H1 (cell line): ENCODE data around the gene ACYP2. TPM values are rescaled to one million over a fixed set of nuclear protein-coding genes. Genes with fewer than 3 reads are reported as not detected.
"Not testable (repeated sequence)": the region's sequence is repeated elsewhere in the genome, so short reads cannot be mapped to it uniquely, and the experiment has no call there.

Experiments
- CTCF ChIA-PET: fragments of 300-600 bp; sonication (Branson Sonifier 250); formaldehyde crosslinking; loops from one replicate; lab custom pipeline; 2021; ENCODE audit not compliant: partially characterized antibody; lab: Charles Lee
- POLR2A ChIA-PET: fragments of 300-600 bp; sonication (Branson Sonifier 250); formaldehyde crosslinking; loops from one replicate; lab custom pipeline; 2021; ENCODE audit warnings: inconsistent platforms; ENCODE audit not compliant: partially characterized antibody; lab: Charles Lee
- DNase-seq, 2 experiments: peaks; one replicate each; pipeline versions ENCODE4 v3.0.0 to v3.0.0-alpha.2; 2010 to 2022; ENCODE audit warnings: low spot score in 2 of 2, low read depth in 1 of 2, mixed read lengths in 1 of 2
- FAIRE-seq: peaks from 2 replicates; lab custom pipeline; 2011; peaks lifted over from hg19 to GRCh38; lab: Jason Lieb, UNC
- H2AFZ ChIP-seq: 2 replicates; pipeline ENCODE4 v1.8.1; 2012; ENCODE audit warnings: low read length, inconsistent platforms
- H2AK5ac ChIP-seq: 2 replicates; pipeline ENCODE4 v1.6.1; 2013; ENCODE audit warnings: low read depth, low read length
- H2BK120ac ChIP-seq: replicated peaks from 2 replicates; pipeline ENCODE3; 2013; ENCODE audit warnings: low read depth, low read length, inconsistent platforms
- H2BK12ac ChIP-seq: 2 replicates; pipeline ENCODE4 v1.6.1; 2013; ENCODE audit warnings: low read depth, low read length
- H2BK15ac ChIP-seq: 2 replicates; pipeline ENCODE4 v1.6.1; 2013; ENCODE audit warnings: low read length
- H2BK20ac ChIP-seq: 2 replicates; pipeline ENCODE4 v1.6.1; 2013; ENCODE audit warnings: low read length
- H2BK5ac ChIP-seq: 2 replicates; pipeline ENCODE4 v1.6.1; 2013; ENCODE audit warnings: low read depth, low read length
- H3K14ac ChIP-seq: 2 replicates; pipeline ENCODE4 v1.6.1; 2013; ENCODE audit warnings: inconsistent platforms; ENCODE audit not compliant: insufficient read length
- H3K18ac ChIP-seq: 2 replicates; pipeline ENCODE4 v1.6.1; 2013; ENCODE audit warnings: low read length; ENCODE audit errors: extremely low read depth
- H3K23ac ChIP-seq: 2 replicates; pipeline ENCODE4 v1.6.1; 2013; ENCODE audit warnings: inconsistent platforms; ENCODE audit not compliant: insufficient read length
- H3K23me2 ChIP-seq: 2 replicates; pipeline ENCODE4 v1.6.1; 2013; ENCODE audit warnings: low read depth, low read length
- H3K27ac ChIP-seq: 2 replicates; pipeline ENCODE4 v1.6.1; 2011; ENCODE audit warnings: low read depth, low read length, inconsistent platforms
- H3K27me3 ChIP-seq, 4 experiments: replicated peaks in 1 of 4; 1 replicate in 1 of 4; 2 replicates in 3 of 4; pipeline versions ENCODE4 v1.6.1 to v1.8.1; 2011 to 2013; ENCODE audit warnings: low read length in 3 of 4, mild to moderate bottlenecking in 3 of 4, inconsistent platforms in 2 of 4, mixed read lengths in 2 of 4, moderate library complexity in 1 of 4; ENCODE audit not compliant: control insufficient read depth in 3 of 4, insufficient read depth in 3 of 4; ENCODE audit errors: extremely low read depth in 1 of 4
- H3K36me3 ChIP-seq, 4 experiments: 2 replicates each; pipeline versions ENCODE4 v1.6.1 to v1.8.1; 2011 to 2013; ENCODE audit warnings: mild to moderate bottlenecking in 4 of 4, low read length in 3 of 4, moderate library complexity in 2 of 4, control low read depth in 1 of 4, inconsistent platforms in 1 of 4; ENCODE audit not compliant: insufficient read depth in 4 of 4, control insufficient read depth in 2 of 4
- H3K4ac ChIP-seq: replicated peaks from 2 replicates; pipeline ENCODE3; 2013; ENCODE audit warnings: low read length, low read depth, mixed read lengths, inconsistent platforms; ENCODE audit not compliant: insufficient read length
- H3K4me1 ChIP-seq, 4 experiments: replicated peaks in 1 of 4; 1 replicate in 1 of 4; 2 replicates in 3 of 4; pipeline versions ENCODE4 v1.6.1 to v1.8.1; 2011 to 2013; ENCODE audit warnings: low read length in 3 of 4, inconsistent platforms in 2 of 4, mixed read lengths in 1 of 4; ENCODE audit not compliant: insufficient read depth in 4 of 4, control insufficient read depth in 3 of 4
- H3K4me2 ChIP-seq, 2 experiments: 2 replicates each; pipeline versions ENCODE4 v1.6.1 to v1.8.1; 2011 to 2013; ENCODE audit warnings: low read depth in 2 of 2, low read length in 2 of 2, control low read depth in 1 of 2, inconsistent platforms in 1 of 2, mild to moderate bottlenecking in 1 of 2; ENCODE audit not compliant: insufficient read depth in 1 of 2
- H3K4me3 ChIP-seq, 4 experiments: fragments of 200-600, 300-600 bp in 1 of 4; sonication (generic), shearing (Covaris generic), sonication (Bioruptor Twin) in 1 of 4; 2 replicates each; pipeline versions ENCODE4 v1.5.1 to v1.8.1; 2011 to 2016; ENCODE audit warnings: low read length in 4 of 4, low read depth in 3 of 4, control low read depth in 2 of 4, inconsistent platforms in 2 of 4, mild to moderate bottlenecking in 2 of 4, mixed read lengths in 1 of 4, moderate library complexity in 1 of 4; ENCODE audit not compliant: insufficient read depth in 2 of 4; ENCODE audit errors: extremely low read depth in 1 of 4
- H3K56ac ChIP-seq: replicated peaks from 2 replicates; pipeline ENCODE3; 2013; ENCODE audit warnings: low read depth, mild to moderate bottlenecking, mixed read lengths, low read length, inconsistent platforms; ENCODE audit not compliant: insufficient read length
- H3K79me1 ChIP-seq: 2 replicates; pipeline ENCODE4 v1.6.1; 2013; ENCODE audit warnings: low read depth, low read length, control low read depth
- H3K79me2 ChIP-seq, 2 experiments: 2 replicates each; pipeline versions ENCODE4 v1.6.1 to v1.8.1; 2012 to 2013; ENCODE audit warnings: low read length in 2 of 2, mild to moderate bottlenecking in 2 of 2, inconsistent platforms in 1 of 2; ENCODE audit not compliant: insufficient read depth in 2 of 2, control insufficient read depth in 1 of 2
- H3K9ac ChIP-seq, 4 experiments: replicated peaks in 1 of 4; 1 replicate in 1 of 4; 2 replicates in 3 of 4; pipeline versions ENCODE4 v1.6.1 to v1.8.1; 2011 to 2013; ENCODE audit warnings: low read depth in 3 of 4, low read length in 3 of 4, control low read depth in 2 of 4, mild to moderate bottlenecking in 2 of 4, moderate library complexity in 2 of 4, inconsistent platforms in 1 of 4; ENCODE audit errors: extremely low read depth in 1 of 4
- H3K9me3 ChIP-seq, 2 experiments: 2 replicates each; pipeline versions ENCODE4 v1.6.1 to v1.8.1; 2012 to 2013; ENCODE audit warnings: mild to moderate bottlenecking in 2 of 2, moderate library complexity in 2 of 2, control low read depth in 1 of 2, inconsistent platforms in 1 of 2, low read depth in 1 of 2, low read length in 1 of 2, mixed read lengths in 1 of 2; ENCODE audit not compliant: insufficient read depth in 2 of 2
- H4K20me1 ChIP-seq, 2 experiments: replicated peaks in 1 of 2; 2 replicates each; pipeline versions ENCODE3 to v1.8.1; 2011 to 2013; ENCODE audit warnings: inconsistent platforms in 2 of 2, low read length in 2 of 2, mild to moderate bottlenecking in 1 of 2; ENCODE audit not compliant: insufficient read depth in 2 of 2, control insufficient read depth in 1 of 2
- H4K5ac ChIP-seq: 2 replicates; pipeline ENCODE4 v1.6.1; 2013; ENCODE audit warnings: low read length, low read depth, mixed read lengths, inconsistent platforms; ENCODE audit not compliant: insufficient read length
- H4K8ac ChIP-seq: 2 replicates; pipeline ENCODE4 v1.8.0; 2013; ENCODE audit warnings: mild to moderate bottlenecking, moderate library complexity, low read length, inconsistent platforms; ENCODE audit not compliant: insufficient read depth; ENCODE audit errors: extremely low read depth
- H4K91ac ChIP-seq: replicated peaks from 2 replicates; pipeline ENCODE3; 2013; ENCODE audit warnings: low read length, mixed read lengths, inconsistent platforms; ENCODE audit not compliant: insufficient read length
- WGBS, 2 experiments: shearing (Covaris generic) in 1 of 2; methylation state at CpG; one replicate each; pipeline versions ENCODE4 v1.1.6 to v1.1.7; 2013 to 2015; ENCODE audit warnings: low lambda C conversion rate in 2 of 2, mixed read lengths in 2 of 2, inconsistent platforms in 1 of 2, low coverage in 1 of 2, missing lambda C conversion rate in 1 of 2; ENCODE audit not compliant: insufficient replicate concordance in 2 of 2, insufficient coverage in 1 of 2, insufficient read length in 1 of 2; ENCODE audit errors: extremely low coverage in 1 of 2, missing lambda C conversion rate in 1 of 2; 5-methylcytosine and 5-hydroxymethylcytosine counted together
- polyA plus RNA-seq, 7 experiments: library from polyadenylated mRNA; depleted of rRNA in 3 of 7; stranded (reverse) in 5 of 7; unstranded in 2 of 7; fragments of >200 nt in 5 of 7; fragments of 200-250 nt in 2 of 7; gene quantifications; 1 replicate in 5 of 7; 2 replicates in 1 of 7; 4 replicates in 1 of 7; pipeline versions ENCODE4 v1.2.1 to v1.2.3, GENCODE V29; 2011 to 2013; ENCODE audit warnings: missing spikeins in 2 of 7, mixed read lengths in 2 of 7
- total RNA-seq: library from RNA; stranded (reverse); fragmentation: NEBNext Ultra II Directional; extraction: Animal tissue kit (Norgen Biotek cat#: 25700); gene quantifications from 2 replicates; pipeline ENCODE4 v1.2.1, GENCODE V29; 2021

The ACYP2 gene
- total and polyA plus RNA-seq, 2 of the 8 experiments (the other 6 are each of a cell fraction or from before 2014, with no cell fraction given), result 3.4 to 4.4 TPM

DNA sequence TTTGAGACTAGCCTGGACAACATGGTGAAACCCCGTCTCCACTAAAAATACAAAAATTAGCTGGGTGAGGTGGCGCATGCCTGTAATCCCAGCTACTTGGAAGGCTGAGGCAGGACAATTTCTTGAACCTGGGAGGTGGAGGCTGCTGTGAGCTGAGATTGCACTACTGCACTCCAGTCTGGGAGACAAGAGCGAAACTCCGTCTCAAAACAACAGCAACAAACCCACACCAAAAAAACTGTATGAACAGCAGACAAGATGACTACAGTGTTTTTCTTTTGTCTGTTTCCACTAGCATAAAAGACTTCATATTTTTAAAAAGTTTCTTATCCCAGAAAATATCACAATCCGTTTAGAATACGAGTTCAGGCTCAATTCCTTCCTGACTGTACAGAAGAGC, 936 bp upstream of the ACYP2 start:
- not testable (repeated sequence) for H3K4ac ChIP-seq, H3K14ac ChIP-seq, FAIRE-seq, H2BK120ac ChIP-seq, H2BK15ac ChIP-seq, H2BK5ac ChIP-seq, H3K56ac ChIP-seq, H4K20me1 ChIP-seq, H4K91ac ChIP-seq, H3K9ac ChIP-seq, H3K79me2 ChIP-seq, H2AFZ ChIP-seq, H3K18ac ChIP-seq, H3K23ac ChIP-seq, H3K27me3 ChIP-seq, H3K79me1 ChIP-seq, H3K27ac ChIP-seq, H4K5ac ChIP-seq, H2BK20ac ChIP-seq, H3K4me1 ChIP-seq, H2BK12ac ChIP-seq, H3K9me3 ChIP-seq, DNase-seq, H3K36me3 ChIP-seq, H2AK5ac ChIP-seq, H3K23me2 ChIP-seq, H4K8ac ChIP-seq
- CTCF ChIA-PET, result interaction anchor here (0.7 to 1.6 kb wide), 5 partner anchors 8 to 528 kb away, joined by 3 to 5 read pairs (median 3); no protein-coding TSS in a partner anchor
- Histone ChIP-seq H3K4me2 (peak overlapping the region; percentile 33 to 64; a peak in 3 of 4 replicates), H3K4me3 (peak overlapping the region; percentile 73 to 87 (median 82); a peak in 6 of 8 replicates)
- WGBS, 2 experiments, result 82% methylated on average over 6 of the region's 6 CpGs; no CpG with 5 or more reads in 1 of the 2 experiments
- POLR2A ChIA-PET, result interaction anchor here (1.2 kb wide), 1 partner anchor 211 kb away, joined by 3 read pairs; no protein-coding TSS in a partner anchor
